Panc1 (cell line): ENCODE measurements around the gene EGFR.

Experiments
- CTCF ChIP-seq: fragments of 450-650 bp; IDR thresholded peaks from 2 replicates; pipeline ENCODE4 v1.5.1; 2017; ENCODE audit warnings: mild to moderate bottlenecking
- POLR2AphosphoS5 ChIP-seq: IDR thresholded peaks from 2 replicates; pipeline ENCODE4 v1.6.1; 2012; ENCODE audit warnings: mild to moderate bottlenecking, low read depth, low read length, moderate library complexity
- REST ChIP-seq, 2 experiments: IDR thresholded peaks; 2 replicates each; pipeline ENCODE4 v1.6.1; 2011 to 2012; ENCODE audit warnings: low read depth in 2 of 2, control low read depth in 1 of 2, low read length in 1 of 2, mild to moderate bottlenecking in 1 of 2, moderate library complexity in 1 of 2; ENCODE audit not compliant: insufficient read depth in 1 of 2
- SIN3A ChIP-seq: IDR thresholded peaks from 2 replicates; pipeline ENCODE4 v1.6.1; 2012; ENCODE audit warnings: low read depth, mild to moderate bottlenecking, low read length, moderate library complexity, borderline replicate concordance; ENCODE audit not compliant: insufficient read depth

GRCh38 chr7:54969208-54969967 lies 49.4 kb upstream of the EGFR start:
- no peak for TF ChIP-seq CTCF
- TF ChIP-seq POLR2AphosphoS5 = no peak
- no peak for TF ChIP-seq REST (IDR thresholded peaks at IDR 0.05; ENCODE audit: insufficient read depth in 1 of 2, low read depth in 2 of 2, low read length in 1 of 2)
- TF ChIP-seq SIN3A = no peak
